Measurements from ENCODE around the gene MYADML2.
"Not testable (repeated sequence)": the region's sequence is repeated elsewhere in the genome, so short reads cannot be mapped to it uniquely, and the experiment has no call there.

MYADML2 gene

DNA sequence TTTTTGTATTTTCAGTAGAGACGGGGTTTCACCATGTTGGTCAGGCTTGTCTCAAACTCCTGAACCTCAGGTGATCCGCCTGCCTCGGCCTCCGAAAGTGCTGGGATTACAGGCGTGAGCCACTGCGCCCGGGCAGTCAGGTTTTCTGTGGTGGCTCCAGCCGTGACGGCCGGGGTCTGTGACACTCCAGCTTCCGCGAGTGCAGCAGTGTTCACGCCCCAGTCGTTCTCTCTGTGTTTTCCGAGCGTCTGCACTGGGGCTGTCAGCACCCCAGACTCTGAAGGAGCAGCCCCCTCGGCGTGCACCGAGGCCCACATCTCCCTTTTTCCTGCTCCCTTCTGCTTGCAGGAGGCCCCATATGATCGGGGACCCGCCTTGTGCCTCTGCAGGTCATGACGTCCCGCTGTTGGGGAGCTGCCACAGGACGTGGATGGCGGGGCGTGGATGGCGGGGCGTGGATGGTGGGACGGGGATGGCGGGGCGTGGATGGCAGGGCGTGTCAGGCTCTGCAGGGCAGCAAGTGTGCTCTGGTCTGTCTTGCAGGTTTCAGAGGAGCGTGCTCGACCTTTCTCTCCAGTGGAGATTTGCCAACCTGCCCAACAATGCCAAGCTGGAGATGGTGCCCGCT lies 36.1 kb upstream of the MYADML2 start:
- ATAC-seq (no peak), DNase-seq (no peak)
- no peaks in the 10 kb centered on the region for H3K9me3 Mint-ChIP-seq
- H3K4me1 Mint-ChIP-seq: peaks cover 52% of the 10 kb centered on the region
- no peaks in the 10 kb centered on the region for H3K27me3 Mint-ChIP-seq
- no peak overlapping the region for H3K4me3 Mint-ChIP-seq
- H3K27ac Mint-ChIP-seq: no peak overlapping the region

GRCh38 chr17:81981511-81981910 lies 34.5 kb upstream of the MYADML2 start:
- not testable (repeated sequence) for H3K27ac Mint-ChIP-seq, H3K9me3 Mint-ChIP-seq, H3K4me3 Mint-ChIP-seq, H3K27me3 Mint-ChIP-seq, ATAC-seq, DNase-seq
- peaks cover 53% of the 10 kb centered on the region for H3K4me1 Mint-ChIP-seq

DNA sequence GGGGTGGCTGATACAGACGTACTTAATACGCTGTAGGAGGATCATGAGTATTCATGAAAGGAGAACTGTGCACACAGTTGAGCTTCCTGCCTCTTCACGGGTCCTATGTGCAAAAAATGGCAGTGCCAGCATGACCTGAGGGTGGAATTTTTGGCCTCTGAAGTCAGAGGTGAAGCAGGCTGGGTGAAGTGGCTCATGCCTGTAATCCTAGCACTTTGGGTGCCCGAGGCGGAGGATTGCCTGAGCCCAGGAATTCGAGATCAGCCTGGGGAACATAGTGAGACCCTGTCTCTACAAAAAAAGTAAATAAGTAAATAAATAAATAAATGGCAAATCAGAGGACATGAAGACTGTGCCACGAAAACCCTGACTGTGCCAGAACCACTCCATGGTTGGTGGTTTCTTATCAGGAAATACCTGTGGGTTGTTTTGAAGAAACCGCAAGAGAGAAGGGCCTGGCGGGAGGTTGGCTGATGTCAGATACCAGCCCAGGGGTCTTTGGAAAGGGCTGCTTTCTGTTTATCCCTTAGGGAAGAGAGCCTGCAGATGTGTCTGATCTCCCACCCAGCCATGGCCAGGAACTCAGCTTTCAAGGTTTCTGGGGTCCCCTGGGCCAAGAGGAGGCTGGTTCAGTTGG lies 33.8 kb upstream of the MYADML2 start:
- Mint-ChIP-seq H3K27ac (no peak overlapping the region), H3K9me3 (no peaks in the 10 kb centered on the region)

GRCh38 chr17:81980122-81980521 lies 33.1 kb upstream of the MYADML2 start:
- Mint-ChIP-seq H3K27ac (no peak overlapping the region), H3K4me3 (no peak overlapping the region), H3K4me1 (peaks cover 53% of the 10 kb centered on the region), H3K9me3 (no peaks in the 10 kb centered on the region), H3K27me3 (no peaks in the 10 kb centered on the region)
- ATAC-seq (no peak), DNase-seq (no peak)

More for the DNA sequence above, 33.8 kb upstream of the MYADML2 start:
- no peak for ATAC-seq
- peak overlapping the region in 1 of 2 donors; percentile 6 for H3K4me3 Mint-ChIP-seq
- peaks cover 58% of the 10 kb centered on the region for H3K4me1 Mint-ChIP-seq
- H3K27me3 Mint-ChIP-seq: no peaks in the 10 kb centered on the region
- DNase-seq: no peak

- H3K27ac Mint-ChIP-seq: peak overlapping the region in 1 of 2 donors; percentile 92
- DNase-seq (no peak), ATAC-seq (no peak)
- H3K4me1 Mint-ChIP-seq: peaks cover 49% of the 10 kb centered on the region
- H3K4me3 Mint-ChIP-seq: peak overlapping the region; percentile 75 to 78
- peaks cover 0 to 5% of the 10 kb centered on the region in 2 donors for H3K9me3 Mint-ChIP-seq
- no peaks in the 10 kb centered on the region for H3K27me3 Mint-ChIP-seq
Measured at GRCh38 chr17:81978524-81979298, 31.7 kb upstream of the MYADML2 start.

GRCh38 chr17:81977211-81977808 lies 30.3 kb upstream of the MYADML2 start, which contains the start of gene ASPSCR1:
TSS of gene ASPSCR1 (plus strand) at chr17:81977629. CDS start at chr17:81977647, 18 bp downstream.
- no peaks in the 10 kb centered on the region for H3K27me3 Mint-ChIP-seq
- DNase-seq: peak; percentile 89 to 92
- H3K4me3 Mint-ChIP-seq: peak within 1 kb of the TSS; percentile 98 to 100
- peaks cover 0 to 5% of the 10 kb centered on the region in 2 donors for H3K9me3 Mint-ChIP-seq
- peak; percentile 93 for ATAC-seq
- peaks cover 49% of the 10 kb centered on the region for H3K4me1 Mint-ChIP-seq
- H3K27ac Mint-ChIP-seq: peak within 1 kb of the TSS; percentile 98

DNA sequence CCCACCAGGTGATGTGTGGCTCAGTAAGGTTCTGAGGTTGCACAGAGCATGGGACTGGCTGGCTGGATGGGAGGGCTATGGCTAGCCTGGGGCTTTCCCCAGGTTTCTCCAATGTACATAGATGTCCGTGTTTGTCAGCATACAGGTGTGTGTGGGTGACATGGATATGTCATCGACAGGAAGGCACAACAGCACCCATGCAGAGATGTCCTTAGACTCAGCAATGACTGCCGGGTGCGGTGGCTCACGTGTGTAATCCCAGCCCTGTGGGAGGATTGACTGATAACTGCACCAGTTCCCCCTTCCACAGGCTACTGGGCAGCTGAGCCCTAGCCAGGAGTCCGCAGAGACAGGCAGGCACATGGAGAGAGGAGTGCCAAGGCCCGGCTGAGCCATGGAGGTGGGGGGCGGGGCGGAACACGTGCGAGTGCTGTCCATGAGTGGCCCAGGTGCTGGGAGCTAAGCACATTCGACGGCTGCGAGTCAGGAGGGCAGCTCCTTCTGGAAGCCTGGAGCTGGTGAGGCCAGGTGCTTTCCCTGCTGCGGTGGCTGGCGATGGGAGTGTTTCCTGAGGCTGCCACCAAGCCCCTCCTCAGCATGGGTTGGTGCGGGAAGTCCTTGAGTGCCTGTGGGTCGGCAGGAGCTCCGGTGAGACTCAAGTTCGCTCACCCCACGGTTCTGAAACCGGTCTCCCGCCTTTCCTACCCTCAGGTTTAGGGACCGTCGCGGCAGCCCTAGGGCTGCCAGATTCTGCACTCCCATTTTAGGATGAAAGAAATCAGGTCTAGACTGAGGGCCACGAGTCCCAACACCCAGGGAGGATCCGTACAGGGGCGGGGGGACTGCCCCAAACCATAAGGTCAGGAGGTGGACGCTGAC lies 29.5 kb upstream of the MYADML2 start:
- H3K27me3 Mint-ChIP-seq: no peaks in the 10 kb centered on the region
- H3K4me1 Mint-ChIP-seq: peaks cover 48% of the 10 kb centered on the region
- H3K4me3 Mint-ChIP-seq: peak overlapping the region; percentile 98 to 100
- ATAC-seq (peak; percentile 44), DNase-seq (peak; percentile 31 to 36)
- peaks cover 0 to 5% of the 10 kb centered on the region in 2 donors for H3K9me3 Mint-ChIP-seq
- H3K27ac Mint-ChIP-seq: peak overlapping the region; percentile 98

- Mint-ChIP-seq H3K4me1 (peaks cover 31% of the 10 kb centered on the region), H3K9me3 (peaks cover 0 to 5% of the 10 kb centered on the region in 2 donors), H3K27ac (no peak overlapping the region), H3K27me3 (no peaks in the 10 kb centered on the region), H3K4me3 (no peak overlapping the region)
- DNase-seq (no peak), ATAC-seq (no peak)
Measured at GRCh38 chr17:81973432-81973831, 26.4 kb upstream of the MYADML2 start.

DNA sequence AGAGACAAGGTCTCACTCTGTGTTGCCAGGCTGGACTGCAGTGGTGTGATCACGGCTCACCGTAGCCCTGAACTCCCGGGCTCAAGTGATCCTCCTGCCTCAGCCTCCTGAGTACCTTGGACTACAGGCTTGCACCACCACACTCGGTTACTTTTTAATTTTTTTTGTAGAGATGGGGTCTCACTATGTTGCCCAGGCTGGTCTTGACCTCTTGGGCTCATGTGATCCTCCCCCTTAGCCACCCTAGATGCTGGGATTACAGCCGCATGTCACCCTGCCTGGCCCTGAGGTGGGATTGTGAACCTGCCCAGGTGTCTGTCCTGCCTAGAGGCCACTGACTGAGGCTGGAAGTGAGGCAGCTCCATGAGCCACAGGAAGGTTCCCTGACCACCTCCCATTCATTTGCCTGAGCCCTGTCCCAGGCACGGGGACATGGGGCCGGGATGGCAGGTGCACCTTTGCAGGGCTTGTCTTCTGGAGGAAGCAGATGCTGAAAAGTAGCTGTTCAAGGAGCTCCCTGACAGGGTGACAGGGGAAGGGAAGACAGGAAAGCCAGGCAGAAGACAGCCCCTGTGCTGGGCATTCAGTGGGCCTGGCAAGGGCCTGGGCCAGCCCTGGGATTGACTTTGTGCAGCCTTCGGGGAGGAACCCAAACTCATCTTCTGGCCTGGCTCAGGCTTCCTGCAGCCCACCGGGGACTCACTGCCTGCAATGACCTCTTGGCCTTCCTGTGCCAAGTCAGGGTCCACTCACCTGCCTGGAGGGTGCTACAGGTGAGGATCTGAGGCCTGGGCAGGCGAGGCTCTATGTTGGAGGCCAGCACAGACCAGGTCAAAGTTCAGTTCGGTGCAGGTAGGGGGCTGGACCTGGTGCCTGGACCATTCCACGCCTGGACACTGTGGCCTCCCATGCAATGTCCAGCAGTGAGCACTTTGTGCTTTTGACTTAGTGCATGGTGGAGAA lies 22.1 kb upstream of the MYADML2 start:
- DNase-seq (no peak), ATAC-seq (no peak)
- Mint-ChIP-seq H3K9me3 (peaks cover 0 to 2% of the 10 kb centered on the region in 2 donors), H3K27me3 (peaks cover 6% of the 10 kb centered on the region), H3K4me3 (no peak overlapping the region), H3K27ac (no peak overlapping the region), H3K4me1 (peaks cover 38% of the 10 kb centered on the region)

GRCh38 chr17:81968396-81968745 lies 21.3 kb upstream of the MYADML2 start:
- Mint-ChIP-seq H3K27me3 (peaks cover 13% of the 10 kb centered on the region), H3K27ac (peak overlapping the region; percentile 82 to 86), H3K9me3 (no peaks in the 10 kb centered on the region), H3K4me3 (peak overlapping the region; percentile 67 to 77), H3K4me1 (peaks cover 38% of the 10 kb centered on the region)
- no peak for ATAC-seq
- DNase-seq: no peak

- H3K4me3 Mint-ChIP-seq: peak overlapping the region; percentile 67 to 77
- peak; percentile 84 to 90 for DNase-seq
Measured at GRCh38 chr17:81967533-81968395, 20.7 kb upstream of the MYADML2 start.

GRCh38 chr17:81967244-81967532 lies 20.2 kb upstream of the MYADML2 start:
- peak overlapping the region; percentile 67 to 76 for H3K4me3 Mint-ChIP-seq
- H3K4me1 Mint-ChIP-seq: peaks cover 43% of the 10 kb centered on the region
- ATAC-seq (no peak), DNase-seq (no peak)
- H3K27me3 Mint-ChIP-seq: peaks cover 25% of the 10 kb centered on the region
- H3K9me3 Mint-ChIP-seq: no peaks in the 10 kb centered on the region
- H3K27ac Mint-ChIP-seq: no peak overlapping the region

More at GRCh38 chr17:81967533-81968395, 20.7 kb upstream of the MYADML2 start:
- Mint-ChIP-seq H3K9me3 (no peaks in the 10 kb centered on the region), H3K4me1 (peaks cover 43% of the 10 kb centered on the region), H3K27me3 (peaks cover 19% of the 10 kb centered on the region), H3K27ac (peak overlapping the region; percentile 82 to 86)
- ATAC-seq: peak; percentile 97
